ENCODE data around the gene NSUN4. TPM values are rescaled to one million over a fixed set of nuclear protein-coding genes. Genes with fewer than 3 reads are reported as not detected.

Gene NSUN4
- total and polyA plus RNA-seq, 9 of the 15 experiments (the other 6 are each of a cell fraction or from before 2014, with no cell fraction given): 33.4 to 60.2 (median 46.3) TPM

GRCh38 chr1:46393510-46393909 lies 52.9 kb downstream of the NSUN4 start (continued):
- TF ChIP-seq CUX1 (CRISPR knock-in tag; IDR thresholded peaks at IDR 0.05) (no peak), REST (IDR thresholded peaks at IDR 0.05; ENCODE audit: borderline replicate concordance) (no peak), REST (CRISPR knock-in tag; IDR thresholded peaks at IDR 0.05; ENCODE audit: low read depth) (no peak), TCF3 (CRISPR knock-in tag; IDR thresholded peaks at IDR 0.05) (no peak), ZNF76 (CRISPR knock-in tag; IDR thresholded peaks at IDR 0.05; ENCODE audit: borderline replicate concordance) (no peak), TRIM24 (IDR thresholded peaks at IDR 0.05) (peak; percentile 53 to 65), KLF6 (CRISPR knock-in tag; IDR thresholded peaks at IDR 0.05; ENCODE audit: borderline replicate concordance) (no peak), ETS2 (tag; IDR thresholded peaks at IDR 0.05; ENCODE audit: borderline replicate concordance, poor library complexity, severe bottlenecking) (no peak), TRIM28 (IDR thresholded peaks at IDR 0.05) (peak; percentile 96), RBM22 (IDR thresholded peaks at IDR 0.05; ENCODE audit: low read depth, low read length, poor library complexity, severe bottlenecking) (no peak), NR3C1 (CRISPR knock-in tag; IDR thresholded peaks at IDR 0.05) (no peak)
